Left renal pelvis (tissue), 4 donors: ENCODE data around the gene STEAP3. TPM values are rescaled to one million over a fixed set of nuclear protein-coding genes. Genes with fewer than 3 reads are reported as not detected.

Experiments used
- DNase-seq, 4 donors: peaks; one replicate each; pipeline ENCODE4 v3.0.0-alpha.2; 2013; ENCODE audit warnings: low read depth in 4 of 4, low spot score in 3 of 4
- polyA plus RNA-seq, 4 donors: library from polyadenylated mRNA; unstranded; fragments of 120-200 nt; gene quantifications; one replicate each; pipeline ENCODE4 v1.2.1, GENCODE V29; 2013; ENCODE audit not compliant: insufficient read length in 4 of 4

The STEAP3 gene
- polyA plus RNA-seq, 4 donors = 1.5 to 1.7 (median 1.6) TPM

- DNase-seq = no peak
Observed at GRCh38 chr2:119224391-119225104, 914 bp downstream of the STEAP3 start.

GRCh38 chr2:119225105-119225865 lies 1.7 kb downstream of the STEAP3 start:
- DNase-seq = no peak

DNA sequence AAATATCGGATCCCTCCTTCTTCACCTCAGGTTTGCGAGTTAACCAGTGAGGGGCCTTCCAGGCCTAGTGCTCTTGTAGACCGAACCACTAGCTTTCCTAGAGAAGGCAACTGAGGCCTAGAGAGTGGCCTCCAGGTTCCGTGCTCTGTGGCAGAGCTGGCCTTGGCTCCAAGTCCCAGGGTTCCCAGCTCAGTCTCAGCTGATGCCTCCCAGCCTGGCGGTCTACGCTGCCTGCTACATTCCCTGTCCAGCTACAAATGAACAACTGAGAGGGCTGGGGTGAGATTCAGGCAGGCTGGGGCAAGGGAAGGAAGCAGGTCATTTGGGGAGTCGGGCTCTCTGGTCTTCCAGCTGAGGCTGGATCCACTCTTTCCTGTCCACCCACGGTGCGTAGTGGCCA lies 2.3 kb downstream of the STEAP3 start:
- no peak for DNase-seq

DNA sequence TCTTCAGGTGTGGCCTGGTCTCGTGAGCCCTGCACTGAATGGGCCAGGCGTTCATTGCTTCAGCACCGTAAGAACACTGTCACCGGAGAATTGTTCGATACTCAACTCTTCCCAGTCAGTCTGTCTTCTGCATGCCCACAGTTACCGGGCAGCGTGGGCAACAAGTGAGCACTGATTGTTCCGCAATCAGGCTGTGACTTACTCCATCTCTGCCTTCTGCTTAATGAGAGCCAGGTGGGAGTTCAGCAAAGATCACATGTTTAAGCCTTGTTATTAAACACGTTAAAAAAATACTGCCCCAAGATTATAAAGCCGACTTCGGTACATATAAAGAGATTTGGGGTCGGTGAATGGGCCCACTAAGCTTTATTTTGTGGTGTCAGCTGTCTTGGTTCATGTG lies 3.7 kb downstream of the STEAP3 start:
- DNase-seq = no peak

DNA sequence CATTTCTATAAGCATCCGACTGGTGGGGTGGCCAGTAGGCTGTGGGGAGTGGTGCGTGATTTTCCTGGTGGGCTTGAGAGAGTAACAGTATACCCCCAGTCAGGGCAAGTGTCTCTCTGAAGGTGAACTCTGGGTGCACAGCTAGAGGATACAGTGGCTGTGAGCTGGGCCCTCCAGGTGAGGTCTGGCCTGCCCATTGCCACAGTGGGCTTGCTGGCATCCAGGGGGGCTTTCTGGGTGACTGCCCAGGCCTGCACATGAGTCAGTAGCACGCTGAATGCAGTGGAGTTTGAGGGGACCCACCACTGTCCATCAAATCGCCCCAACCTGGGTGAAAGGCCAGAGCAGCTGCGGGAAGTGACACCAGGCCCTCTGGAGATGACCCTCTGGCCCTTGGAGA lies 4.5 kb downstream of the STEAP3 start:
- DNase-seq = no peak

- no peak for DNase-seq
Observed at GRCh38 chr2:119228964-119229363, 5.3 kb downstream of the STEAP3 start.

DNA sequence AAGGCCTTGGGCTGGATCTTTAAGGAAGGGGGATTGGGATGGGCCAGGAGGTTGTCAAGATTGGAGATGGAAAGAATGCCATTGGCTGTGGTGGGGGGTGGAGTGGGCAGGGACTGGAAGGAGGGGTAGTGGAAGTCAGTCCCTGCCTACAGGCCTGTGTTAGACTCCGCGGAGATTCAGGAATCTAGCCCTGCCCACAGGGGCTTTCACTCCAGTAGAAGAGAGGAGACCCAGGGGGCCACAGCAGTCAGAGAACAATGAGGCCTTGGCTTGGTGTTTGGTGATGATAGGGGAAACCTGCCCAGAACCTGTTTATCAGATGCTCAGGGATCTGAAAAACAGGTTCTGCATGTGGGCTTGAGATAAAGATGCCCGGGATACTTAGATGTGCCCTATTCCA lies 6.1 kb downstream of the STEAP3 start:
- no peak for DNase-seq

- DNase-seq = no peak
Observed at GRCh38 chr2:119230219-119231185, 6.9 kb downstream of the STEAP3 start.

DNA sequence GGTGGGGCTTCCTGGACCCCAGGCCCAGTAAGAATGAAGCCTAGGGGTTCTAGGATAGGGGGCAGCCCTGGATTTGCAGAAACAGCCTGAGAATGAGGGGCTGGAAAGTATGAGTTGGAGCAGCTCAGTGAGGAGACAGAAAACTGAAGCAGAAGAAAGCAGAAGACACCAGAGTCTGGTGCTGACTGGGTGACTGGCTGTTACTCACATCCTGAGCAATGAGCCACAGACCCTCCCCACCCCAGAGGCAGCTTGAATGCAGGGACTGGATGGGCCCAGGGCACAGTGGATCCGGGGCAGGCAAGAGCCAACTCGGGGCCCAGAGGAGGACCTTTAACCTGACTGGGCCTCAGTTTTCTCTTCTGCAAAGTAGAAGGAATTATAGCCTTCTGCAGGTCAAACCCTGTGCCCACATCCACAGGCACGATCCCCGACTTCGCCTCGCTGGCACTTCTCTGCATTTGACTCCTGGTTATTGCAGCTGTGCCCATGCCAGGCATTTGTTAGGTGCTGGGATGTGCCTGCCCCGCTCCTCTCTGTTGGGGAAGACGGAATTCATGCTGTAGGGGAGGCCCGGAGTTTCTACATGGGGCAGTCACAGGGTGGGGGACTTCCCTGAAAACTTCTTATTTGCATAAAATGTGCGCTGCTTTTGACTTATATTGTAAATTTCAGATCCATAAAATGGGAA lies 8.5 kb downstream of the STEAP3 start:
- DNase-seq = no peak

- DNase-seq = no peak
Observed at GRCh38 chr2:119232666-119232993, 9.0 kb downstream of the STEAP3 start.

- no peak for DNase-seq
Observed at GRCh38 chr2:119233326-119234020, 9.8 kb downstream of the STEAP3 start.

GRCh38 chr2:119234021-119235019 lies 10.7 kb downstream of the STEAP3 start:
- peak in 1 of 4 donors; percentile 35 for DNase-seq

DNA sequence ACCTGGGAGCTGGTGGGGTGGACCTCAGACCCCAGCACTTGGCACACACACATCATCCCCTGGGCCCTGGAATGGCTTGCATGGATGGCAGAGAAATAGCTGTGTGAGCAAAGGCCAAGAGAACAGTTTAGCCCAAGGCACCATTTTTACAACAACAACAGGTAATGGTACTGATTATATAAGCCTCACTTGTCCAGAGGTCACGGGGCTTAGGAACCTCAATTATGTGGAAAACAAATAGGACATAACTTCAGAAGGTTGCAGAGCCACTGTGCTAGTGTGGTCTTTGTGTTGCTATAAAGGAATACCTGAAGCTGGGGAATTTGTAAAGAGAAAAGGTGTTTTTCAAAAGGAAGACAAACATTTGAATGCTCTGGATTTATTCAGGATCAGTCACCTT lies 13.2 kb downstream of the STEAP3 start:
- DNase-seq = no peak

- DNase-seq = no peak
Observed at GRCh38 chr2:119240311-119241204, 16.9 kb downstream of the STEAP3 start.

DNA sequence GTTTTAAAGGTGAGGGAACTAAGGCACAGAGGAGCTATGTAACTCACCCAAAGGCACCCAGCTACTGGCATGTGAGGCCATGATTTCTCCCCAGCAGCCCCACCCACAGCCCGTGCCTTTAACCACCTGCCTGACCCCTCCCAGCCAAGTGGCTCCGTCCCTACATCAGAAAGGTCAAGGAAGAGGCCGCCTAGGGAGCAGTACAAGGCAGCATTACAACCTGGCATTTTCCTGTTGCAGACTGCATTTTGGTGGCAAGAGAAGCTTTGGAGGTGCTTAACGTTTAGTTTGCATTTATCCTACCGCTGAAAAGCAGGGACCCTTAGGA lies 17.5 kb downstream of the STEAP3 start:
- no peak for DNase-seq

DNA sequence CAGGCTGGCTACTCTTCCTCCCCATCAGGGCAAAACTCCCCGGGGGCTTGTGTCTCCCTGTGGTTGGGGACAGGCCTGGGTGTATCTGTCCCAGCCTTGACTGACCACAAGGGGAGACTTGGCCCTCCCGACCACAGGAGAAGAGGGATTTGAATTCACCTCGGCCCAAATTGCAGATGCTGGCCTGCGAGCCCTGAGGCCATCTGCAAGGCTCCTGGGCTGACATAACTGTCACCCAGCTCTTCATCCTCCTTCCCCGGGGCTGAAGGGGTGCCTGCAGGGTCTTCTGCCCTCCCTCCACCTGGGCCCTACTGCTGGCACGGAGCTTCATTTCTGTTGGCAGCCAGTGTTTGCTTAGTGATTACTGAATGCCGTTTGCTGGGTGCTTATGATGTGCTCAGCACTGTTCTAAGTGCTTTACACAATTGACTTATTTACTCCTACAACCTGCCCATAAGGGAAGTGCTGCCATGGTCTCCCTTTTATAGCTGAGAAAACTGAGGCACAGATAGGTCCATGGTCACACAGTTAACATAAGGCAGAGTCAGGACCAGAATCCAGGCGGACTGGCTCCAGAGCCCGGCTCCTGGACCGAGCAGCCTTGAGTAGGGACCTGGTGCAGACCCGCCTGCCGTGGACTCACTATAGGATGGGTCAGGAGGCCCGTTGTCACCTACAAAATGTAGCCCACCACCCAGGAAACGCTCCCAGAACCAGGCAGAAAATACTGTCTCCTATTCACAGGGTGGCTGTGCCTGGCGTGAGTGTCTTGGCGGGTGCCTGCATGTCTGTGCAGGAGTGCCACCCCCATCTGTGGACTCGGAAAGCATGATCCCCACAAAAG lies 18.9 kb downstream of the STEAP3 start:
- no peak for DNase-seq

GRCh38 chr2:119243621-119244020 lies 20.0 kb downstream of the STEAP3 start:
- DNase-seq = no peak
